Activated naive CD4-positive, alpha-beta T cell treated with Interleukin-2 at 50 U/mL for 16 hours (primary cell): ENCODE results near the gene SPDL1.

ENCODE experiments used
- DNase-seq: peaks from one replicate; pipeline ENCODE4 v3.0.0-alpha.2; 2020

The SPDL1 gene

DNA sequence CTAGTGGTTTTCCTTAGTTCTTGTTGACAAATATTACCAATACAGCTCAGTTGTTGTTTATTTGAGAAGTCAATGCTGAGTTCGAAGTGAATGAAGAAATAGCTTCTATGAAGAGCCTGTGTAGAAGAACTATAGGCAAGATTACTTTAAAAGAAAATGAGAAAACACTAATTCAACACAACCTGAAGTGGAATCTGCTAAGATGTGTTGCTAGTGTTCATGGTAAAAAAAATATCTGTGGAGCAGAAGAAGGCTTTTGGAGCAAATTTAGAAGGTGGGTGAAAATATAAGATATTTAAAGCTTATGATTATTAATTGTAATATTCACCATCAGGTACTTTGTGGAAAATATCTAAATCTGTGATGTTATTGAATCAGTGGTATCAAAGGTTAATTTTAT, 51.0 kb downstream of the SPDL1 start:
- DNase-seq = no peak

- DNase-seq = no peak
Observed at GRCh38 chr5:169635936-169636335, 52.4 kb downstream of the SPDL1 start.

DNA sequence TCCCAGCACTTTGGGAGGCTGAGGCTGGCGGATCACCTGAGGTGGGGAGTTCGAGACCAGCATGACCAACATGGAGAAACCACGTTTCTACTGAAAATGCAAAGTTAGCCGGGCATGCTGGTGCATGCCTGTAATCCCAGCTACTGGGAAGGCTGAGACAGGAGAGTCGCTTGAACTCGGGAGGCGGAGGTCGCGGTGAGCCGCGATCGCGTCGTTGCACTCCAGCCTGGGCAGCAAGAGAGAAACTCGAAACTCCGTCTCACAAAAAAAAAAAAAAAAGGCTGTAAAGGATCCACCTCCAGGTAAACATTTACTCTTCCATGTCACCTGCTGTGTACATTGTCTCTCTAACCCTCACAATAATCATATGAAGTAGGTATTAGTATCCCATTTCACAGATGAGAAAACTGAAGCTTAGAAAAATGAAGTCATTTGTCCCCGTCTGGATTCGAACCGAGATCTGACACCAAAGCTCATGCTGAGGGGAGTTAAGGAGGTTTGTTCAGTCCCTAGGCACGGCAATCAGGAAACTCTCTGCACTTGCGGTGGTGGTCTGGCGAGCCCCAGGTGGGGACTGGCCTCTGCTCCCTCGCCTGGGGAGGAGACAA, 53.0 kb downstream of the SPDL1 start:
- no peak for DNase-seq

GRCh38 chr5:169637085-169637548, 53.5 kb downstream of the SPDL1 start, which contains the start of gene DOCK2:
Gene DOCK2, plus strand, starts transcription at chr5:169637275. Its CDS starts 52 bp downstream, at chr5:169637327.
- DNase-seq = peak; percentile 68

- DNase-seq = peak; percentile 73
Observed at GRCh38 chr5:169637549-169638121, 54.1 kb downstream of the SPDL1 start.

DNA sequence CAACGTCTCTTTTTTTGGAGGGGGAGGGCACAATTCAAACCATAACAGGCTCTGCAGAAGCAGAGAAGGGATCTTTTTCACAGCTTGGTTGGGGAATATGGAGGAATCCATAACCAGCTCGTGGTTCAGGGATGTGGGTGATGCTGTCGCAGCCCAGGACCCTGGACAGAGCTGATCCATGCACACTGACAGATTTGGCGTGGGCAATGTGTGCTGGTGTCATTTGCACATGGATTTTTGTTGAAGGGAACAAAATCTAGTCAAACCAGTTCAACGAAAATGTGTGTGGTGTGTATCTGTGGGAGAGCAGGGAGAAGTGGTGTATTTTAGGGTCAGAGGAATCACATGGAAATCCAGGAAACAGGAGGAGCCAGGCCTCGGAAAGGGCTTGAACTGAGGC, 57.7 kb downstream of the SPDL1 start:
- no peak for DNase-seq

GRCh38 chr5:169646856-169647255, 63.3 kb downstream of the SPDL1 start:
- no peak for DNase-seq

DNA sequence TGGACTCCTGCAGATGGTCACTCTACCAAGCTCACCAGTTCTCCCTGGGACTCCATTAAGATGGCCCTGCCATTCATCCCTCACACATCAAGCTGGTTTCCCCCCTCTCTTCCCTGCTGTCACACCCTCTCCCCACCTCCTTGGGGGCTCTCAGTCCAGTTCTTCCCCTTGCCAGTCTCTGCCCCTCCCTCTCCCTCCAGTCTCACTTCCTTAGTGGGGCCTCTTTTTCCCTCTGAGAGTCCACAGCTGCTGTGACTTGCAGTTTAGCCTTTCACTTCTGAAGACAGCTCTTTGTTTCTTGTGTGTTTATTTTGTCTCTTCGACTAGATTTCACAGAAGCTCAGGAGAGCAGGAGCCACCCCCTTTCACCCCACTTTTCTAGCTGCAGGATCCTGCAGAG, 64.0 kb downstream of the SPDL1 start:
- no peak for DNase-seq

- DNase-seq = no peak
Observed at GRCh38 chr5:169648725-169649310, 65.2 kb downstream of the SPDL1 start.

DNA sequence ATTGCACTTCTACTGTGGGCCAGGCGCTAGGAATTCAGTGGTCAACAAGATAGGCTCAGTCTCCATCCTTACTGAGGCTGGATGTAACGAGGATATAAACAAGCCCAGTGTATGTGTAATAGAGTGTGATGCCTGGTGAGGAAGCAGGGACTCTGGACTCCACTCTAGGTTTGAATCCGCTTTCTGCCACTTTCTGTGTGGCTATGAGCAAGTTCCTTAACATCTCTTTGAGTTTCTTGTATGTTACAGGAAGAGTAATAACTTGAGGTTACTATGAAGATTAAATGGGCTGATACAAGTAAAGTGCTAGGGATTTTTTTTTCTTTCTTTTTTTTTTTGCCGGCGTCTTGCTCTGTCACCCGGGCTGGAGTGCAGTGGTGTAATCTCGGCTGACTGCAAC, 65.9 kb downstream of the SPDL1 start:
- no peak for DNase-seq

GRCh38 chr5:169650701-169651331, 67.2 kb downstream of the SPDL1 start:
- no peak for DNase-seq

GRCh38 chr5:169651526-169651925, 68.0 kb downstream of the SPDL1 start:
- DNase-seq = no peak

DNA sequence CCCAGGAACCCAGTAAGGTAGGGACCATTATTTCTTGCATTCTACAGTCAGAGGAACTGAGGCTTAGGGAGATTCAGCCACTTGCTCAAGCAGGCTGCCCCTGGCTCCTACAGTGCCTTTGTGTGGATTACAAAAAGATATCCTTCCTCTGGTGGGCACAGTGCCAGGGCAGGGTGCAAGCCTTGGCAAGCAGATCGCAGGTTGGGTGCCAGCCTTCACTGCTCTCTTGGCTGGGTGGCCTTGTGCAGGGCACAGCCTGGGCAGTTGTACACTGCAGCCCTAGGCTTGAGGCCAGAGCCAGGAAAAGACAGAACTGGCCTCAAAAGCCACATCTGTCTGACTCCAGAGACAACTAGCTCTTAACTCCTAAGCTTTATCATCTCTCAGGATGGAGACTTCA, 68.5 kb downstream of the SPDL1 start:
- no peak for DNase-seq

- no peak for DNase-seq
Observed at GRCh38 chr5:169653091-169653490, 69.5 kb downstream of the SPDL1 start.
